Measurements from ENCODE around the gene PARN. TPM values are rescaled to one million over a fixed set of nuclear protein-coding genes. Genes with fewer than 3 reads are reported as not detected.

The PARN gene
- total and polyA plus RNA-seq, 2 of the 4 experiments (the other 2 are of a cell fraction), result 24.6 to 25.1 TPM

DNA sequence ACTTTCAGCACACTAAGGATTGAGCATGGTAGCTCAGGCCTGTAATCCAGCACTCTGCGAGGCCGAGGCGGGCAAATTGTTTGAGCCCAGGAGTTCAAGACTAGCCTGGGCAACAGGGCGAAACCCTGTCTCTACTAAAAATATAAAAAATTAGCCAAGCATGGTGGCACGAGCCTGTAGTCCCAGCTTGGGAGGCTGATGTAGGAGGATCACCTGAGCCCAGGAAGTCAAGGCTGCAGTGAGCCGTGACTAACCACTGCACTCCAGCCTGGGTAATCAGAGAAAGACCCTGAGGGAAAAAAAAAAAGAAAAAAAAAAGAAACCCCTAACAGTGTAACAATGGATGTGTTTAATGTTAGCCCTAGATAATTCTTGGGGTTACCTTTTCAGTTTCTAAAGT is 24.0 kb downstream of the PARN start:
- Histone ChIP-seq H3K14ac (replicated peaks; ENCODE audit: low read depth, low read length) (no peak overlapping the region), H3K18ac (ENCODE audit: low read depth, low read length) (no peak overlapping the region), H3K23ac (ENCODE audit: low read depth, low read length) (no peak overlapping the region), H2BK120ac (ENCODE audit: low read depth, low read length) (no peak overlapping the region), H4K91ac (ENCODE audit: insufficient read depth, low read depth, low read length) (no peak overlapping the region), H2AK5ac (ENCODE audit: low read depth, low read length) (no peak overlapping the region), H3K4me1 (ENCODE audit: control insufficient read depth, insufficient read depth, low read length) (no peaks in the 10 kb centered on the region), H3K79me1 (ENCODE audit: low read depth in 1 of 2, low read length in 2 of 2) (no peaks in the 10 kb centered on the region), H2BK20ac (ENCODE audit: low read depth, low read length) (no peak overlapping the region), H4K5ac (ENCODE audit: low read depth, low read length) (no peak overlapping the region), H3K27me3 (ENCODE audit: control insufficient read depth, insufficient read depth, low read length) (no peaks in the 10 kb centered on the region), H4K20me1 (ENCODE audit: insufficient read depth, low read length) (no peaks in the 10 kb centered on the region), H3K56ac (ENCODE audit: extremely low read depth, insufficient read depth, low read length) (no peak overlapping the region), H3K9me1 (ENCODE audit: insufficient read depth, low read length) (peaks cover 4% of the 10 kb centered on the region; the same call in 1 of the 2 replicates), H3K36me3 (ENCODE audit: control insufficient read depth, insufficient read depth, low read length) (peaks cover 50% of the 10 kb centered on the region), H2BK15ac (ENCODE audit: low read depth, low read length) (no peak overlapping the region), H3K9me3 (ENCODE audit: control insufficient read depth, insufficient read depth, low read length) (no peaks in the 10 kb centered on the region), H3K27ac (ENCODE audit: insufficient read depth, low read length) (no peak overlapping the region), H2AK9ac (replicated peaks; ENCODE audit: low read depth, low read length, poor library complexity) (no peak overlapping the region), H4K8ac (ENCODE audit: low read depth in 2 of 2, low read length in 2 of 2) (no peak overlapping the region), H3K4ac (ENCODE audit: low read depth, low read length) (no peak overlapping the region), H3K9ac (ENCODE audit: low read depth, low read length) (no peak overlapping the region), H2AFZ (replicated peaks; ENCODE audit: low read length, poor library complexity) (no peak overlapping the region), H3K4me2 (ENCODE audit: low read depth, low read length) (no peak overlapping the region), H2BK5ac (ENCODE audit: low read depth, low read length, poor library complexity, severe bottlenecking) (no peak overlapping the region), H3K4me3 (ENCODE audit: insufficient read depth, low read depth, low read length) (no peak overlapping the region)
- POLR2A ChIA-PET (ENCODE audit: unreplicated experiment), result no interaction called here
- TF ChIP-seq NFE2L2 (IDR thresholded peaks at IDR 0.05; ENCODE audit: low read depth, low read length) (no peak), MAZ (IDR thresholded peaks at IDR 0.05; ENCODE audit: borderline replicate concordance, low read depth, low read length) (no peak), CHD1 (IDR thresholded peaks at IDR 0.05; ENCODE audit: low read depth, low read length) (no peak), RCOR1 (IDR thresholded peaks at IDR 0.05; ENCODE audit: insufficient replicate concordance, low read length) (no peak)
- TF ChIP-seq, protein P1, sequence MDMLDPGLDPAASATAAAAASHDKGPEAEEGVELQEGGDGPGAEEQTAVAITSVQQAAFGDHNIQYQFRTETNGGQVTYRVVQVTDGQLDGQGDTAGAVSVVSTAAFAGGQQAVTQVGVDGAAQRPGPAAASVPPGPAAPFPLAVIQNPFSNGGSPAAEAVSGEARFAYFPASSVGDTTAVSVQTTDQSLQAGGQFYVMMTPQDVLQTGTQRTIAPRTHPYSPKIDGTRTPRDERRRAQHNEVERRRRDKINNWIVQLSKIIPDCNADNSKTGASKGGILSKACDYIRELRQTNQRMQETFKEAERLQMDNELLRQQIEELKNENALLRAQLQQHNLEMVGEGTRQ (IDR thresholded peaks at IDR 0.05; ENCODE audit: low read depth, low read length), result no peak
- DNase-seq (no peak), ATAC-seq (ENCODE audit: low read depth) (no peak)
- in situ Hi-C loops (cut with MboI; ENCODE audit: low sequenced_read_pairs), result no loop called here
- intact Hi-C loops (cut with micrococcal nuclease), result no loop called here
- dilution Hi-C loops (cut with HindIII; ENCODE audit: low sequenced_read_pairs, unreplicated experiment), result no loop called here
- no TSS peak for BruUV-seq (replicated peaks)
- CTCF ChIA-PET, result interaction anchor here (0.6 to 1.1 kb wide), 3 partner anchors 20 to 328 kb away, joined by 3 to 5 read pairs (median 4); no protein-coding TSS in a partner anchor
- WGBS, 2 experiments (ENCODE audit: extremely low coverage in 2 of 2, insufficient read length in 1 of 2), result no CpG with 5 or more reads among the region's 6 CpGs
